Gastroesophageal sphincter (tissue), 3 donors: ENCODE data around the gene KRT3.

Experiments used
- CTCF ChIP-seq, 4 experiments: fragments of 200-600 bp in 2 of 4; fragments of 450-650 bp in 2 of 4; sonication (generic) in 1 of 4; IDR thresholded peaks; one replicate each; pipeline ENCODE4 v1.5.1; 2017 to 2019; ENCODE audit warnings: antibody characterized with exemption in 4 of 4, mild to moderate bottlenecking in 2 of 4, moderate library complexity in 2 of 4
- POLR2AphosphoS5 ChIP-seq: sonication (generic); formaldehyde crosslinking; IDR thresholded peaks from one replicate; pipeline ENCODE4 v1.6.1; 2017; ENCODE audit warnings: antibody characterized with exemption

- TF ChIP-seq CTCF (IDR thresholded peaks at IDR 0.05), result no peak
- TF ChIP-seq POLR2AphosphoS5, result no peak
Measured at GRCh38 chr12:52806169-52806811, 10.4 kb upstream of the KRT3 start.
